Measurements from ENCODE around the gene ARHGEF12. TPM values are rescaled to one million over a fixed set of nuclear protein-coding genes. Genes with fewer than 3 reads are reported as not detected.
A peak's percentile ranks its signal among the peaks of the same experiment; 100 is the strongest.

The ARHGEF12 gene
- polyA plus RNA-seq, 4 donors: 15.1 to 56.5 (median 22.2) TPM

DNA sequence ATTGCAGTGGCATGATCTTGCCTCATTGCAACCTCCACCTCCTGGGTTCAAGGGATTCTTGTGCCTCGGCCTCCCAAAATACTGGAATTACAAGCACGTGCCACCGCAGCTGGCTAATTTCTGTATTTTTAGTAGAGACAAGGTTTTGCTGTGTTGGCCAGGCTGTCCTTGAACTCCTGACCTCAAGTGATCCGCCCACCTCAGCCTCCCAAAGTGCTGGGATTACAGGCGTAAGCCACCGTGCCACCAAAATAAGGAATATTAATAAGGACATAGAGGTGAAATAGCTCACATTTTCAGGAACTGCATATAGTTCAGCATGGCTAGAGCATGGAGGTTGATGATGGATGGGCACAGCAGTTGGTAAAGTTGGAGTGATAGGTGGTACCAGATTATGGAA is 21.4 kb downstream of the ARHGEF12 start:
- H3K27me3 ChIP-seq (ENCODE audit: control insufficient read depth in 3 of 3, insufficient read depth in 3 of 3, low read length in 3 of 3): no peaks in the 10 kb centered on the region
- no peak for DNase-seq
- no peak for FAIRE-seq
- no peak overlapping the region for H3K27ac ChIP-seq (ENCODE audit: low read depth in 1 of 3, low read length in 2 of 3)
- WGBS, 3 donors: 94 to 97% (median 97%) methylated on average over 6 of the region's 6 CpGs
- H3K4me3 ChIP-seq (ENCODE audit: low read depth in 1 of 3, low read length in 3 of 3): no peak overlapping the region
- H3K36me3 ChIP-seq (ENCODE audit: control insufficient read depth in 3 of 3, insufficient read depth in 2 of 3, low read depth in 1 of 3, low read length in 3 of 3): peaks cover 0 to 3% (median 0%) of the 10 kb centered on the region in 3 donors
- H3K9me3 ChIP-seq (ENCODE audit: control insufficient read depth in 2 of 2, insufficient read depth in 1 of 2, low read depth in 1 of 2, low read length in 1 of 2): no peaks in the 10 kb centered on the region
- peaks cover 8 to 17% (median 14%) of the 10 kb centered on the region in 3 donors for H3K4me1 ChIP-seq (ENCODE audit: control insufficient read depth in 3 of 3, insufficient read depth in 2 of 3, low read depth in 1 of 3, low read length in 2 of 3)

GRCh38 chr11:120358729-120359128 is 22.5 kb downstream of the ARHGEF12 start:
- Histone ChIP-seq H3K4me1 (ENCODE audit: control insufficient read depth in 3 of 3, insufficient read depth in 2 of 3, low read depth in 1 of 3, low read length in 2 of 3) (peaks cover 5 to 12% (median 5%) of the 10 kb centered on the region in 3 donors), H3K9me3 (ENCODE audit: control insufficient read depth in 2 of 2, insufficient read depth in 1 of 2, low read depth in 1 of 2, low read length in 1 of 2) (no peaks in the 10 kb centered on the region), H3K4me3 (ENCODE audit: low read depth in 1 of 3, low read length in 3 of 3) (no peak overlapping the region), H3K27ac (ENCODE audit: low read depth in 1 of 3, low read length in 2 of 3) (no peak overlapping the region), H3K36me3 (ENCODE audit: control insufficient read depth in 3 of 3, insufficient read depth in 2 of 3, low read depth in 1 of 3, low read length in 3 of 3) (no peaks in the 10 kb centered on the region), H3K27me3 (ENCODE audit: control insufficient read depth in 3 of 3, insufficient read depth in 3 of 3, low read length in 3 of 3) (no peaks in the 10 kb centered on the region)
- FAIRE-seq (no peak), DNase-seq (no peak)
- WGBS, 3 donors: 85 to 91% (median 90%) methylated on average over 3 of the region's 3 CpGs

- H3K27me3 ChIP-seq (ENCODE audit: control insufficient read depth in 3 of 3, insufficient read depth in 3 of 3, low read length in 3 of 3): no peaks in the 10 kb centered on the region
Observed at GRCh38 chr11:120363436-120363835, 27.2 kb downstream of the ARHGEF12 start.

DNA sequence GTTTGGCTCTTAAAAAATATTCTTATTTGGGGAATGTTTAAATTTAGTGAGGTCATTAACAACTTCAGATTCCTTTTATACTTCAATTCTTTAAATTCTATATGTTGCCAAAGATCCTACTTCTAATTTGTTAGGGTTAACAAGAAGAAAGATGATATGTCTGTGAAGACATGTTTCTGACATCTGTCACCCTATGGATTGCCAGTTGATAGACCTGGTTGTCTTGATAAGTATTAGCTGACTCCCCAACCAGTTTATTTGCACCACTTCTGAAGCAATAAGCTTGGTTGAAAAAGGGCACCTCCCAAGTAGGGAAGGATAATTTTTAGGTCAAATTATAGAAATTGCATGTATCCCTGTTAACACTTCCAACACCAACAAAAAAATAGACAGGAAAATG is 29.3 kb downstream of the ARHGEF12 start:
- Histone ChIP-seq H3K36me3 (ENCODE audit: control insufficient read depth in 3 of 3, insufficient read depth in 2 of 3, low read depth in 1 of 3, low read length in 3 of 3) (no peaks in the 10 kb centered on the region), H3K4me3 (ENCODE audit: low read depth in 1 of 3, low read length in 3 of 3) (no peak overlapping the region), H3K9me3 (ENCODE audit: control insufficient read depth in 2 of 2, insufficient read depth in 1 of 2, low read depth in 1 of 2, low read length in 1 of 2) (no peaks in the 10 kb centered on the region), H3K4me1 (ENCODE audit: control insufficient read depth in 3 of 3, insufficient read depth in 2 of 3, low read depth in 1 of 3, low read length in 2 of 3) (peaks cover 0 to 3% (median 0%) of the 10 kb centered on the region in 3 donors), H3K27me3 (ENCODE audit: control insufficient read depth in 3 of 3, insufficient read depth in 3 of 3, low read length in 3 of 3) (no peaks in the 10 kb centered on the region), H3K27ac (ENCODE audit: low read depth in 1 of 3, low read length in 2 of 3) (no peak overlapping the region)
- no peak for FAIRE-seq
- DNase-seq: no peak

More at GRCh38 chr11:120363436-120363835, 27.2 kb downstream of the ARHGEF12 start:
- no peaks in the 10 kb centered on the region for H3K36me3 ChIP-seq (ENCODE audit: control insufficient read depth in 3 of 3, insufficient read depth in 2 of 3, low read depth in 1 of 3, low read length in 3 of 3)
- H3K9me3 ChIP-seq (ENCODE audit: control insufficient read depth in 2 of 2, insufficient read depth in 1 of 2, low read depth in 1 of 2, low read length in 1 of 2): no peaks in the 10 kb centered on the region
- peaks cover 0 to 3% (median 0%) of the 10 kb centered on the region in 3 donors for H3K4me1 ChIP-seq (ENCODE audit: control insufficient read depth in 3 of 3, insufficient read depth in 2 of 3, low read depth in 1 of 3, low read length in 2 of 3)
- no peak overlapping the region for H3K4me3 ChIP-seq (ENCODE audit: low read depth in 1 of 3, low read length in 3 of 3)
- DNase-seq: no peak
- no peak overlapping the region for H3K27ac ChIP-seq (ENCODE audit: low read depth in 1 of 3, low read length in 2 of 3)
- no peak for FAIRE-seq

GRCh38 chr11:120372296-120372695 is 36.1 kb downstream of the ARHGEF12 start:
- Histone ChIP-seq H3K9me3 (ENCODE audit: control insufficient read depth in 2 of 2, insufficient read depth in 1 of 2, low read depth in 1 of 2, low read length in 1 of 2) (no peaks in the 10 kb centered on the region), H3K27ac (ENCODE audit: low read depth in 1 of 3, low read length in 2 of 3) (peak overlapping the region in 1 of 3 donors; percentile 80), H3K4me3 (ENCODE audit: low read depth in 1 of 3, low read length in 3 of 3) (no peak overlapping the region), H3K27me3 (ENCODE audit: control insufficient read depth in 3 of 3, insufficient read depth in 3 of 3, low read length in 3 of 3) (no peaks in the 10 kb centered on the region), H3K36me3 (ENCODE audit: control insufficient read depth in 3 of 3, insufficient read depth in 2 of 3, low read depth in 1 of 3, low read length in 3 of 3) (peaks cover 0 to 1% (median 0%) of the 10 kb centered on the region in 3 donors), H3K4me1 (ENCODE audit: control insufficient read depth in 3 of 3, insufficient read depth in 2 of 3, low read depth in 1 of 3, low read length in 2 of 3) (peaks cover 0 to 15% (median 3%) of the 10 kb centered on the region in 3 donors)
- peak; percentile 74 for FAIRE-seq
- DNase-seq: peak; percentile 69 to 76

- no peaks in the 10 kb centered on the region for H3K27me3 ChIP-seq (ENCODE audit: control insufficient read depth in 3 of 3, insufficient read depth in 3 of 3, low read length in 3 of 3)
- DNase-seq: no peak
- WGBS, 3 donors: 79 to 93% (median 88%) methylated on average over 3 of the region's 3 CpGs
Observed at GRCh38 chr11:120375076-120375475, 38.9 kb downstream of the ARHGEF12 start.

GRCh38 chr11:120376547-120377182 is 40.5 kb downstream of the ARHGEF12 start:
- H3K36me3 ChIP-seq (ENCODE audit: control insufficient read depth in 3 of 3, insufficient read depth in 2 of 3, low read depth in 1 of 3, low read length in 3 of 3): peaks cover 0 to 3% (median 0%) of the 10 kb centered on the region in 3 donors
- 71 to 86% (median 84%) methylated on average over 6 of the region's 6 CpGs for WGBS, 3 donors
- DNase-seq (no peak), FAIRE-seq (no peak)
- no peak overlapping the region for H3K4me3 ChIP-seq (ENCODE audit: low read depth in 1 of 3, low read length in 3 of 3)
- H3K9me3 ChIP-seq (ENCODE audit: control insufficient read depth in 2 of 2, insufficient read depth in 1 of 2, low read depth in 1 of 2, low read length in 1 of 2): no peaks in the 10 kb centered on the region
- H3K27me3 ChIP-seq (ENCODE audit: control insufficient read depth in 3 of 3, insufficient read depth in 3 of 3, low read length in 3 of 3): no peaks in the 10 kb centered on the region
- no peak overlapping the region for H3K27ac ChIP-seq (ENCODE audit: low read depth in 1 of 3, low read length in 2 of 3)
- peaks cover 0 to 12% (median 4%) of the 10 kb centered on the region in 3 donors for H3K4me1 ChIP-seq (ENCODE audit: control insufficient read depth in 3 of 3, insufficient read depth in 2 of 3, low read depth in 1 of 3, low read length in 2 of 3)

More at GRCh38 chr11:120375076-120375475, 38.9 kb downstream of the ARHGEF12 start:
- Histone ChIP-seq H3K9me3 (ENCODE audit: control insufficient read depth in 2 of 2, insufficient read depth in 1 of 2, low read depth in 1 of 2, low read length in 1 of 2) (no peaks in the 10 kb centered on the region), H3K4me1 (ENCODE audit: control insufficient read depth in 3 of 3, insufficient read depth in 2 of 3, low read depth in 1 of 3, low read length in 2 of 3) (peaks cover 0 to 15% (median 0%) of the 10 kb centered on the region in 3 donors), H3K36me3 (ENCODE audit: control insufficient read depth in 3 of 3, insufficient read depth in 2 of 3, low read depth in 1 of 3, low read length in 3 of 3) (peaks cover 0 to 3% (median 0%) of the 10 kb centered on the region in 3 donors), H3K27ac (ENCODE audit: low read depth in 1 of 3, low read length in 2 of 3) (no peak overlapping the region), H3K4me3 (ENCODE audit: low read depth in 1 of 3, low read length in 3 of 3) (no peak overlapping the region)
- FAIRE-seq: no peak

DNA sequence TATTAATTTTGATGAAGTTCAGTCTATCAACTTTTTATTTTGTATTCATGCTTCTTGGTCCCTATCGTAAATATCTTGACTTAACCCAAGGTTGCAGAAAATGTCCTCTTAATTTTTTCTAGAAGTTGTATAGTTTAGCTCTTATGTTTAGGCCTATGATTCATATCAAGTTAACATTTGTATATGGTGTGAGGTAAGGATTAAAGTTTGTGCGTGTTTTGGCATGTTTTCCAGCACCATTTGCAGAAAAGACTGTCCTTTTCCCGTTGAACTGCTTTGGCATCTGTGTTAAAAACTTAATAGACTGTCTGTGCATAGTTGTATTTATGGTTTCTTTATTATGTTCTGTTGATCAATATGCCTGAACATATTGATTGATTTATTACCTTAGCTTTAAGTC is 42.3 kb downstream of the ARHGEF12 start:
- Histone ChIP-seq H3K4me3 (ENCODE audit: low read depth in 1 of 3, low read length in 3 of 3) (no peak overlapping the region), H3K9me3 (ENCODE audit: control insufficient read depth in 2 of 2, insufficient read depth in 1 of 2, low read depth in 1 of 2, low read length in 1 of 2) (peaks cover 0 to 4% of the 10 kb centered on the region in 2 donors), H3K27me3 (ENCODE audit: control insufficient read depth in 3 of 3, insufficient read depth in 3 of 3, low read length in 3 of 3) (no peaks in the 10 kb centered on the region), H3K4me1 (ENCODE audit: control insufficient read depth in 3 of 3, insufficient read depth in 2 of 3, low read depth in 1 of 3, low read length in 2 of 3) (peaks cover 0 to 4% (median 0%) of the 10 kb centered on the region in 3 donors), H3K27ac (ENCODE audit: low read depth in 1 of 3, low read length in 2 of 3) (no peak overlapping the region), H3K36me3 (ENCODE audit: control insufficient read depth in 3 of 3, insufficient read depth in 2 of 3, low read depth in 1 of 3, low read length in 3 of 3) (peaks cover 0 to 3% (median 0%) of the 10 kb centered on the region in 3 donors)
- WGBS, 3 donors: 78 to 93% (median 80%) methylated on average over 3 of the region's 3 CpGs
- DNase-seq: no peak
- no peak for FAIRE-seq

GRCh38 chr11:120381401-120381800 is 45.2 kb downstream of the ARHGEF12 start:
- peaks cover 0 to 3% (median 0%) of the 10 kb centered on the region in 3 donors for H3K36me3 ChIP-seq (ENCODE audit: control insufficient read depth in 3 of 3, insufficient read depth in 2 of 3, low read depth in 1 of 3, low read length in 3 of 3)

More at GRCh38 chr11:120381401-120381800, 45.2 kb downstream of the ARHGEF12 start:
- no peak for DNase-seq
- Histone ChIP-seq H3K4me3 (ENCODE audit: low read depth in 1 of 3, low read length in 3 of 3) (no peak overlapping the region), H3K27ac (ENCODE audit: low read depth in 1 of 3, low read length in 2 of 3) (no peak overlapping the region), H3K27me3 (ENCODE audit: control insufficient read depth in 3 of 3, insufficient read depth in 3 of 3, low read length in 3 of 3) (no peaks in the 10 kb centered on the region), H3K4me1 (ENCODE audit: control insufficient read depth in 3 of 3, insufficient read depth in 2 of 3, low read depth in 1 of 3, low read length in 2 of 3) (peaks cover 0 to 4% (median 0%) of the 10 kb centered on the region in 3 donors), H3K9me3 (ENCODE audit: control insufficient read depth in 2 of 2, insufficient read depth in 1 of 2, low read depth in 1 of 2, low read length in 1 of 2) (peaks cover 0 to 4% of the 10 kb centered on the region in 2 donors)
- no peak for FAIRE-seq
- 82 to 87% (median 86%) methylated on average over 7 of the region's 7 CpGs for WGBS, 3 donors

All from small intestine (tissue), 7 donors.